Neural cell (in vitro differentiated cells): ENCODE data around the gene TNNT3. TPM values are rescaled to one million over a fixed set of nuclear protein-coding genes. Genes with fewer than 3 reads are reported as not detected.

ENCODE experiments used
- H2AFZ ChIP-seq: fragments of 200-600, 300-800 bp; sonication (generic), shearing (Covaris generic); 2 replicates; pipeline ENCODE4 v1.6.0; 2014; ENCODE audit warnings: low read depth, mild to moderate bottlenecking, antibody characterized with exemption, low read length, moderate library complexity
- H3F3A ChIP-seq: fragments of 200-600 bp; shearing (Covaris generic); 2 replicates; pipeline ENCODE4 v1.6.1; 2016; ENCODE audit warnings: mild to moderate bottlenecking, moderate library complexity, mixed read lengths, antibody characterized with exemption, low read length; ENCODE audit not compliant: insufficient read depth, poor library complexity, severe bottlenecking
- H3K27ac ChIP-seq: fragments of 200-600, 300-800 bp; sonication (generic), shearing (Covaris generic); 2 replicates; pipeline ENCODE4 v1.5.1; 2014; ENCODE audit warnings: mild to moderate bottlenecking, low read length, moderate library complexity
- H3K27me3 ChIP-seq: fragments of 300-800, 200-600 bp; sonication (generic), shearing (Covaris generic); 2 replicates; pipeline ENCODE4 v1.6.0; 2014; ENCODE audit warnings: mild to moderate bottlenecking, low read depth, low read length, moderate library complexity; ENCODE audit not compliant: insufficient read depth
- H3K36me3 ChIP-seq: fragments of 300-800, 200-600 bp; sonication (generic), shearing (Covaris generic); 2 replicates; pipeline ENCODE4 v1.5.1; 2014; ENCODE audit warnings: mild to moderate bottlenecking, antibody characterized with exemption, low read length, moderate library complexity; ENCODE audit not compliant: insufficient read depth
- H3K4me2 ChIP-seq: fragments of 300-800, 200-600 bp; sonication (generic), shearing (Covaris generic); 2 replicates; pipeline ENCODE4 v1.6.0; 2014; ENCODE audit warnings: mild to moderate bottlenecking, low read length
- H3K4me3 ChIP-seq: fragments of 300-800, 200-600 bp; sonication (generic), shearing (Covaris generic); 2 replicates; pipeline ENCODE4 v1.5.1; 2014; ENCODE audit warnings: mild to moderate bottlenecking, low read length, moderate library complexity
- H3K79me2 ChIP-seq: fragments of 200-600 bp; shearing (Covaris generic); replicated peaks from 2 replicates; pipeline ENCODE4 v1.6.0; 2014; ENCODE audit warnings: mild to moderate bottlenecking, low read length, moderate library complexity; ENCODE audit not compliant: insufficient read depth
- H3K9ac ChIP-seq: fragments of 300-800, 200-600 bp; sonication (generic), shearing (Covaris generic); 2 replicates; pipeline ENCODE4 v1.6.1; 2016; ENCODE audit warnings: mild to moderate bottlenecking, low read length, mixed read lengths
- H3K9me2 ChIP-seq: fragments of 200-600 bp; shearing (Covaris generic); 2 replicates; pipeline ENCODE4 v1.6.1; 2016; ENCODE audit warnings: mild to moderate bottlenecking, low read length, mixed read lengths; ENCODE audit not compliant: insufficient read depth
- H3K9me3 ChIP-seq: fragments of 200-600, 300-800 bp; sonication (generic), shearing (Covaris generic); 2 replicates; pipeline ENCODE4 v1.6.1; 2016; ENCODE audit warnings: mild to moderate bottlenecking, mixed run types, low read length, moderate library complexity, mixed read lengths
- H4K20me1 ChIP-seq: fragments of 200-600 bp; shearing (Covaris generic); 2 replicates; pipeline ENCODE4 v1.6.1; 2016; ENCODE audit warnings: mild to moderate bottlenecking, mixed run types; ENCODE audit not compliant: insufficient read depth
- CTCF ChIP-seq: fragments of 450-650 bp; IDR thresholded peaks from 2 replicates; pipeline ENCODE4 v1.5.1; 2014; ENCODE audit warnings: antibody characterized with exemption, mild to moderate bottlenecking, moderate library complexity; ENCODE audit not compliant: poor library complexity, severe bottlenecking
- EP300 ChIP-seq: fragments of 450-650 bp; conservative IDR thresholded peaks from 2 replicates; pipeline ENCODE4 v1.6.1; 2014; ENCODE audit warnings: antibody characterized with exemption, mild to moderate bottlenecking, moderate library complexity; ENCODE audit not compliant: poor library complexity, severe bottlenecking
- EZH2 ChIP-seq: fragments of 200-600, 300-800 bp; shearing (Covaris generic), sonication (generic); IDR thresholded peaks from 2 replicates; pipeline ENCODE4 v1.6.1; 2014; ENCODE audit warnings: antibody characterized with exemption, low read length, borderline replicate concordance, mild to moderate bottlenecking; ENCODE audit not compliant: insufficient read depth, poor library complexity, severe bottlenecking
- MXI1 ChIP-seq: fragments of 450-650 bp; conservative IDR thresholded peaks from 2 replicates; pipeline ENCODE4 v1.6.1; 2014; ENCODE audit warnings: antibody characterized with exemption, mild to moderate bottlenecking; ENCODE audit not compliant: poor library complexity, severe bottlenecking
- POLR2AphosphoS5 ChIP-seq: IDR thresholded peaks from 2 replicates; pipeline ENCODE4 v1.6.1; 2012
- RAD21 ChIP-seq: fragments of 450-650 bp; conservative IDR thresholded peaks from 2 replicates; pipeline ENCODE4 v1.6.1; 2014; ENCODE audit warnings: antibody characterized with exemption, mild to moderate bottlenecking, moderate library complexity
- REST ChIP-seq: IDR thresholded peaks from 2 replicates; pipeline ENCODE4 v1.6.1; 2012; ENCODE audit warnings: borderline replicate concordance
- SMC3 ChIP-seq: fragments of 450-650 bp; conservative IDR thresholded peaks from 2 replicates; pipeline ENCODE4 v1.6.1; 2014; ENCODE audit warnings: antibody characterized with exemption, mild to moderate bottlenecking, moderate library complexity; ENCODE audit not compliant: poor library complexity
- TAF1 ChIP-seq: IDR thresholded peaks from 2 replicates; pipeline ENCODE4 v1.6.1; 2012; ENCODE audit warnings: low read depth
- polyA plus RNA-seq: library from polyadenylated mRNA; depleted of rRNA; stranded (reverse); fragments of >200 nt; gene quantifications from 2 replicates; pipeline ENCODE4 v1.2.3, GENCODE V29; 2014

The TNNT3 gene
- polyA plus RNA-seq, 1 donor from 2014 or later: not detected

- H3K79me2 ChIP-seq: no peaks in the 10 kb centered on the region
- H4K20me1 ChIP-seq: no peaks in the 10 kb centered on the region
- H3F3A ChIP-seq: no peaks in the 10 kb centered on the region
- H2AFZ ChIP-seq: no peak overlapping the region
- no peak overlapping the region for H3K4me3 ChIP-seq
- no peak overlapping the region for H3K4me2 ChIP-seq
- H3K9me3 ChIP-seq: no peaks in the 10 kb centered on the region
- no peak overlapping the region for H3K9ac ChIP-seq
- no peaks in the 10 kb centered on the region for H3K36me3 ChIP-seq
- H3K27ac ChIP-seq: no peak overlapping the region
- TF ChIP-seq CTCF (no peak), EZH2 (no peak), SMC3 (no peak), RAD21 (no peak), POLR2AphosphoS5 (no peak), TAF1 (no peak), MXI1 (no peak), REST (no peak), EP300 (no peak)
- H3K27me3 ChIP-seq: no peaks in the 10 kb centered on the region
- H3K9me2 ChIP-seq: no peaks in the 10 kb centered on the region
Measured at GRCh38 chr11:1927848-1928469, 8.5 kb downstream of the TNNT3 start.

- no peaks in the 10 kb centered on the region for H3K9me3 ChIP-seq
- TF ChIP-seq RAD21 (no peak), EZH2 (no peak), SMC3 (no peak), TAF1 (no peak), POLR2AphosphoS5 (no peak), CTCF (no peak), MXI1 (no peak), EP300 (no peak), REST (no peak)
- no peaks in the 10 kb centered on the region for H3K36me3 ChIP-seq
- no peaks in the 10 kb centered on the region for H4K20me1 ChIP-seq
- no peak overlapping the region for H3K9ac ChIP-seq
- no peak overlapping the region for H3K4me2 ChIP-seq
- H2AFZ ChIP-seq: no peak overlapping the region
- H3K79me2 ChIP-seq: no peaks in the 10 kb centered on the region
- H3F3A ChIP-seq: no peaks in the 10 kb centered on the region
- H3K9me2 ChIP-seq: no peaks in the 10 kb centered on the region
- H3K27me3 ChIP-seq: no peaks in the 10 kb centered on the region
- H3K4me3 ChIP-seq: no peak overlapping the region
- H3K27ac ChIP-seq: no peak overlapping the region
Measured at GRCh38 chr11:1928470-1928890, 9.0 kb downstream of the TNNT3 start.
